ENCODE data around the gene DTWD1. TPM values are rescaled to one million over a fixed set of nuclear protein-coding genes. Genes with fewer than 3 reads are reported as not detected.

The DTWD1 gene
- total RNA-seq, 1 experiment from 2014 or later, result 32.5 TPM

DNA sequence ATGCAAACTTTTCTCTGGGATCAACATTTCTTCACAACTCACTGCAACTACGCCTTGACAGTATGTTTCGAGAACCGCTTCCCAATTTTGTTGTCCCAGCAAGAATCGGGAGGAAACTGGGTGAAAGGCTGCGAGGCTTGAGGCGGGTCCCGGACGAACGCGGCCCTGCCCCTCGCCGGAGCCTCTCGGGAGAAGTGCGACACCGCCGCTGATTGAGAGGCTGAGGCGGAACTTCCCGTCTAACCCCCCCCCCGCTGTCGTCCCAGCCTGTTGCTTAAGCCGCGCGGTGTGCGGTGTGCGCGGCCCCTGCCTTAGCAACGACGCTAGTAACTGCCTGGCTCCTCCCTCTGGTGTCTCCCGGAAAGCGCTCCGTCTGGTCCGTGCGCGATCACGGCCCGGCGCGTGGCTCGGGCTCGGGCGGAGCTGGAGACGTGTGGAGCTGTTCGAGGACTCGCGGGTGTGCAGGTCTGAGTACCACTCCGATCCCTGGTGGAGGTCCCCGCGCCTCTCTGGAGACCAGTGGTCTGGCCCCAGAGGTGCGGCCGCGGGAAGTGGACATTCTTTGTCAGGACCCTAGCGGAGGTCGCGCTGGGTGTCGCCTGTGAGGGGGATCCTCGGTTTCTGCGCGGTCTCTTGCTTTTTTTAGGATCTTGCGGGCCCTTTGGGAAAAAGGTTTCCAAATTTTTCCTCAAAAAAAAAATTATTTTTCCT lies at the start of gene DTWD1, which contains the start of gene FAM227B (continued):
- TF ChIP-seq, protein P1, sequence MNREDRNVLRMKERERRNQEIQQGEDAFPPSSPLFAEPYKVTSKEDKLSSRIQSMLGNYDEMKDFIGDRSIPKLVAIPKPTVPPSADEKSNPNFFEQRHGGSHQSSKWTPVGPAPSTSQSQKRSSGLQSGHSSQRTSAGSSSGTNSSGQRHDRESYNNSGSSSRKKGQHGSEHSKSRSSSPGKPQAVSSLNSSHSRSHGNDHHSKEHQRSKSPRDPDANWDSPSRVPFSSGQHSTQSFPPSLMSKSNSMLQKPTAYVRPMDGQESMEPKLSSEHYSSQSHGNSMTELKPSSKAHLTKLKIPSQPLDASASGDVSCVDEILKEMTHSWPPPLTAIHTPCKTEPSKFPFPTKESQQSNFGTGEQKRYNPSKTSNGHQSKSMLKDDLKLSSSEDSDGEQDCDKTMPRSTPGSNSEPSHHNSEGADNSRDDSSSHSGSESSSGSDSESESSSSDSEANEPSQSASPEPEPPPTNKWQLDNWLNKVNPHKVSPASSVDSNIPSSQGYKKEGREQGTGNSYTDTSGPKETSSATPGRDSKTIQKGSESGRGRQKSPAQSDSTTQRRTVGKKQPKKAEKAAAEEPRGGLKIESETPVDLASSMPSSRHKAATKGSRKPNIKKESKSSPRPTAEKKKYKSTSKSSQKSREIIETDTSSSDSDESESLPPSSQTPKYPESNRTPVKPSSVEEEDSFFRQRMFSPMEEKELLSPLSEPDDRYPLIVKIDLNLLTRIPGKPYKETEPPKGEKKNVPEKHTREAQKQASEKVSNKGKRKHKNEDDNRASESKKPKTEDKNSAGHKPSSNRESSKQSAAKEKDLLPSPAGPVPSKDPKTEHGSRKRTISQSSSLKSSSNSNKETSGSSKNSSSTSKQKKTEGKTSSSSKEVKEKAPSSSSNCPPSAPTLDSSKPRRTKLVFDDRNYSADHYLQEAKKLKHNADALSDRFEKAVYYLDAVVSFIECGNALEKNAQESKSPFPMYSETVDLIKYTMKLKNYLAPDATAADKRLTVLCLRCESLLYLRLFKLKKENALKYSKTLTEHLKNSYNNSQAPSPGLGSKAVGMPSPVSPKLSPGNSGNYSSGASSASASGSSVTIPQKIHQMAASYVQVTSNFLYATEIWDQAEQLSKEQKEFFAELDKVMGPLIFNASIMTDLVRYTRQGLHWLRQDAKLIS (CRISPR knock-in tag; IDR thresholded peaks at IDR 0.05; ENCODE audit: borderline replicate concordance), result no peak
- TF ChIP-seq SMAD4 (CRISPR knock-in tag; IDR thresholded peaks at IDR 0.05) (0 out of 2 replicates have a peak, but pooled peaks have one; percentile 39), CREM (CRISPR knock-in tag; IDR thresholded peaks at IDR 0.05) (peak; percentile 83), JAZF1 (CRISPR knock-in tag; IDR thresholded peaks at IDR 0.05) (no peak), OVOL2 (CRISPR knock-in tag; IDR thresholded peaks at IDR 0.05; ENCODE audit: borderline replicate concordance) (no peak), FOXP1 (CRISPR knock-in tag; IDR thresholded peaks at IDR 0.05; ENCODE audit: borderline replicate concordance) (peak; percentile 84; the same call in 1 of the 2 replicates), JUN (CRISPR knock-in tag; IDR thresholded peaks at IDR 0.05) (0 out of 2 replicates have a peak, but pooled peaks have one; percentile 50), ESRRA (CRISPR knock-in tag; IDR thresholded peaks at IDR 0.05; ENCODE audit: borderline replicate concordance) (no peak), ZNF232 (CRISPR knock-in tag; IDR thresholded peaks at IDR 0.05) (peak; percentile 88), PRRX2 (CRISPR knock-in tag; IDR thresholded peaks at IDR 0.05) (no peak), NFE2L1 (CRISPR knock-in tag; IDR thresholded peaks at IDR 0.05) (no peak)
- TF ChIP-seq, protein P2, sequence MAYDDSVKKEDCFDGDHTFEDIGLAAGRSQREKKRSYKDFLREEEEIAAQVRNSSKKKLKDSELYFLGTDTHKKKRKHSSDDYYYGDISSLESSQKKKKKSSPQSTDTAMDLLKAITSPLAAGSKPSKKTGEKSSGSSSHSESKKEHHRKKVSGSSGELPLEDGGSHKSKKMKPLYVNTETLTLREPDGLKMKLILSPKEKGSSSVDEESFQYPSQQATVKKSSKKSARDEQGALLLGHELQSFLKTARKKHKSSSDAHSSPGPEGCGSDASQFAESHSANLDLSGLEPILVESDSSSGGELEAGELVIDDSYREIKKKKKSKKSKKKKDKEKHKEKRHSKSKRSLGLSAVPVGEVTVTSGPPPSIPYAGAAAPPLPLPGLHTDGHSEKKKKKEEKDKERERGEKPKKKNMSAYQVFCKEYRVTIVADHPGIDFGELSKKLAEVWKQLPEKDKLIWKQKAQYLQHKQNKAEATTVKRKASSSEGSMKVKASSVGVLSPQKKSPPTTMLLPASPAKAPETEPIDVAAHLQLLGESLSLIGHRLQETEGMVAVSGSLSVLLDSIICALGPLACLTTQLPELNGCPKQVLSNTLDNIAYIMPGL (CRISPR knock-in tag; IDR thresholded peaks at IDR 0.05), result peak; percentile 97
- TF ChIP-seq, protein P3, sequence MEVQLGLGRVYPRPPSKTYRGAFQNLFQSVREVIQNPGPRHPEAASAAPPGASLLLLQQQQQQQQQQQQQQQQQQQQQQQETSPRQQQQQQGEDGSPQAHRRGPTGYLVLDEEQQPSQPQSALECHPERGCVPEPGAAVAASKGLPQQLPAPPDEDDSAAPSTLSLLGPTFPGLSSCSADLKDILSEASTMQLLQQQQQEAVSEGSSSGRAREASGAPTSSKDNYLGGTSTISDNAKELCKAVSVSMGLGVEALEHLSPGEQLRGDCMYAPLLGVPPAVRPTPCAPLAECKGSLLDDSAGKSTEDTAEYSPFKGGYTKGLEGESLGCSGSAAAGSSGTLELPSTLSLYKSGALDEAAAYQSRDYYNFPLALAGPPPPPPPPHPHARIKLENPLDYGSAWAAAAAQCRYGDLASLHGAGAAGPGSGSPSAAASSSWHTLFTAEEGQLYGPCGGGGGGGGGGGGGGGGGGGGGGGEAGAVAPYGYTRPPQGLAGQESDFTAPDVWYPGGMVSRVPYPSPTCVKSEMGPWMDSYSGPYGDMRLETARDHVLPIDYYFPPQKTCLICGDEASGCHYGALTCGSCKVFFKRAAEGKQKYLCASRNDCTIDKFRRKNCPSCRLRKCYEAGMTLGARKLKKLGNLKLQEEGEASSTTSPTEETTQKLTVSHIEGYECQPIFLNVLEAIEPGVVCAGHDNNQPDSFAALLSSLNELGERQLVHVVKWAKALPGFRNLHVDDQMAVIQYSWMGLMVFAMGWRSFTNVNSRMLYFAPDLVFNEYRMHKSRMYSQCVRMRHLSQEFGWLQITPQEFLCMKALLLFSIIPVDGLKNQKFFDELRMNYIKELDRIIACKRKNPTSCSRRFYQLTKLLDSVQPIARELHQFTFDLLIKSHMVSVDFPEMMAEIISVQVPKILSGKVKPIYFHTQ (CRISPR knock-in tag; IDR thresholded peaks at IDR 0.05), result no peak

DNA sequence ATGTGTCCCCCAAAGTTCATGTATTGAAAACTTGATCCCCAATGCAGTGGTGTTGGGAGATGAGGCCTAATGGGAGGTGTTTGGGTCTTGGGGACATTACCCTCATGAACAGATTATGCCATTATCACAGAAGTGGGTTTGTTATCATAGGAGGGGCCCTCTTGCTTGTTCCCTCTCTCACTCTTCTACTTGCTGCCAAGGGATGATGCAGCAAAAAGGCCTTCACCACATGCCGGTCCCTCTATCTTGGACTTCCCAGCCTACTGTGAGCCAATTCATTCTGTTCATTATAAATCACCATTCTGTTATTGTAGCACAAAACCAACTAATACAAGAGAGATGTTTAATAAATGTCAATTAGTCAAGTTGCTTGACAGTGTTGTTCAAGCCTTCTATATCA lies 47.4 kb upstream of the DTWD1 start:
- no peaks in the 10 kb centered on the region for H3K36me3 Mint-ChIP-seq
- CTCF ChIA-PET, result no interaction called here
- H3K4me1 Mint-ChIP-seq, result no peaks in the 10 kb centered on the region
- POLR2A ChIA-PET, result no interaction called here
- DNase-seq (ENCODE audit: low spot score), result no peak
- H3K9me3 Mint-ChIP-seq, result no peaks in the 10 kb centered on the region
- no peak for ATAC-seq
- no peak overlapping the region for H3K4me3 Mint-ChIP-seq
- H3K27ac Mint-ChIP-seq, result no peak overlapping the region
- no peak for TF ChIP-seq ZBTB21 (CRISPR knock-in tag; IDR thresholded peaks at IDR 0.05; ENCODE audit: borderline replicate concordance)
- TF ChIP-seq ZNF396 (CRISPR knock-in tag; IDR thresholded peaks at IDR 0.05; ENCODE audit: borderline replicate concordance), result no peak
- no peak for TF ChIP-seq TP53 (CRISPR knock-in tag; IDR thresholded peaks at IDR 0.05)
- no peak for TF ChIP-seq ETV6 (CRISPR knock-in tag; IDR thresholded peaks at IDR 0.05)
- TF ChIP-seq NFE2L1 (CRISPR knock-in tag; IDR thresholded peaks at IDR 0.05), result no peak
- TF ChIP-seq FOXK1 (CRISPR knock-in tag; IDR thresholded peaks at IDR 0.05), result no peak
- TF ChIP-seq MYBL2 (CRISPR knock-in tag; IDR thresholded peaks at IDR 0.05), result no peak
- no peaks in the 10 kb centered on the region for H3K27me3 Mint-ChIP-seq (ENCODE audit: low read depth)

Measured in WTC11 (cell line).